Measurements from ENCODE around the gene MRGPRF.

DNA sequence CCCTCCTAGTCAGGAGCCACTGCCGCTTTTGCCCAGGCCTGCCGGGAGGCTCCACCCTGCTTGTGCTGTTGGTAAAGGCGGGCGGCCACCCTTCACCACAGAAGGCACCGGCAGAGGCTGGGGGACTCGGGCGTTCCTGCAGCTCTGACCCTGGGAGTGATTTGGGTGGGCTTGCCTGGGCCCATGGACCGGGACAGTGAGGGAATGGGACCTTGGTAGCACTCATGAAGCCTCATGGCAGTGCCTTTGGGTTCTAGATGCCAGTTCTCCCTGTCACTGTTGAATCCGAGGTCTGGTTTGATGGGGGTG, 40.1 kb upstream of the MRGPRF start:
- TF ChIP-seq, protein P1, sequence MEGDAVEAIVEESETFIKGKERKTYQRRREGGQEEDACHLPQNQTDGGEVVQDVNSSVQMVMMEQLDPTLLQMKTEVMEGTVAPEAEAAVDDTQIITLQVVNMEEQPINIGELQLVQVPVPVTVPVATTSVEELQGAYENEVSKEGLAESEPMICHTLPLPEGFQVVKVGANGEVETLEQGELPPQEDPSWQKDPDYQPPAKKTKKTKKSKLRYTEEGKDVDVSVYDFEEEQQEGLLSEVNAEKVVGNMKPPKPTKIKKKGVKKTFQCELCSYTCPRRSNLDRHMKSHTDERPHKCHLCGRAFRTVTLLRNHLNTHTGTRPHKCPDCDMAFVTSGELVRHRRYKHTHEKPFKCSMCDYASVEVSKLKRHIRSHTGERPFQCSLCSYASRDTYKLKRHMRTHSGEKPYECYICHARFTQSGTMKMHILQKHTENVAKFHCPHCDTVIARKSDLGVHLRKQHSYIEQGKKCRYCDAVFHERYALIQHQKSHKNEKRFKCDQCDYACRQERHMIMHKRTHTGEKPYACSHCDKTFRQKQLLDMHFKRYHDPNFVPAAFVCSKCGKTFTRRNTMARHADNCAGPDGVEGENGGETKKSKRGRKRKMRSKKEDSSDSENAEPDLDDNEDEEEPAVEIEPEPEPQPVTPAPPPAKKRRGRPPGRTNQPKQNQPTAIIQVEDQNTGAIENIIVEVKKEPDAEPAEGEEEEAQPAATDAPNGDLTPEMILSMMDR (IDR thresholded peaks at IDR 0.05; ENCODE audit: low read length) = no peak
- TF ChIP-seq EZH2phosphoT487 (IDR thresholded peaks at IDR 0.05; ENCODE audit: low read length) = no peak

Data from MM.1S (cell line).